Activated naive CD8-positive, alpha-beta T cell treated with anti-CD3 and anti-CD28 coated beads, Interleukin-2, amount 50 U/mL, for 24 hours (primary cell): ENCODE results near the gene PI4K2A.
"Not testable (repeated sequence)": the region's sequence is repeated elsewhere in the genome, so short reads cannot be mapped to it uniquely, and the experiment has no call there.

Source experiments
- ATAC-seq: fragments of 150-1000 bp; cut with Tn5 transposase; one replicate; pipeline ENCODE4 v1.10.0; 2021
- DNase-seq: peaks from one replicate; pipeline ENCODE4 v3.0.0; 2021
- H3K27ac Mint-ChIP-seq: one replicate; pipeline ENCODE4 v1.8.0; 2021; ENCODE audit warnings: mild to moderate bottlenecking, mixed read lengths
- H3K27me3 Mint-ChIP-seq: one replicate; pipeline ENCODE4 v1.8.0; 2021; ENCODE audit warnings: mixed read lengths
- H3K36me3 Mint-ChIP-seq: one replicate; pipeline ENCODE4 v1.8.0; 2021; ENCODE audit warnings: low read depth, mixed read lengths
- H3K4me1 Mint-ChIP-seq: one replicate; pipeline ENCODE4 v1.8.0; 2021; ENCODE audit warnings: mixed read lengths
- H3K4me3 Mint-ChIP-seq: one replicate; pipeline ENCODE4 v1.8.0; 2021; ENCODE audit warnings: mild to moderate bottlenecking, moderate library complexity, mixed read lengths
- H3K9me3 Mint-ChIP-seq: one replicate; pipeline ENCODE4 v1.8.0; 2021; ENCODE audit warnings: mixed read lengths

Gene PI4K2A

GRCh38 chr10:97698072-97698655, 57.7 kb downstream of the PI4K2A start:
- not testable (repeated sequence) for H3K4me1 Mint-ChIP-seq, H3K9me3 Mint-ChIP-seq, H3K27me3 Mint-ChIP-seq, DNase-seq, H3K27ac Mint-ChIP-seq, ATAC-seq, H3K36me3 Mint-ChIP-seq, H3K4me3 Mint-ChIP-seq

- Mint-ChIP-seq H3K9me3 (no peaks in the 10 kb centered on the region), H3K27me3 (peaks cover 5% of the 10 kb centered on the region), H3K27ac (no peak overlapping the region), H3K4me1 (no peaks in the 10 kb centered on the region), H3K36me3 (no peaks in the 10 kb centered on the region), H3K4me3 (no peak overlapping the region)
- ATAC-seq (peak; percentile 82), DNase-seq (peak; percentile 41)
Measured at GRCh38 chr10:97701438-97702069, 61.1 kb downstream of the PI4K2A start.

GRCh38 chr10:97703398-97704067, 63.1 kb downstream of the PI4K2A start:
- ATAC-seq (no peak), DNase-seq (no peak)
- H3K4me3 Mint-ChIP-seq: no peak overlapping the region
- no peak overlapping the region for H3K27ac Mint-ChIP-seq
- H3K36me3 Mint-ChIP-seq: no peaks in the 10 kb centered on the region
- H3K27me3 Mint-ChIP-seq: peaks cover 12% of the 10 kb centered on the region
- no peaks in the 10 kb centered on the region for H3K4me1 Mint-ChIP-seq
- H3K9me3 Mint-ChIP-seq: no peaks in the 10 kb centered on the region

- ATAC-seq (no peak), DNase-seq (no peak)
- peaks cover 16% of the 10 kb centered on the region for H3K27me3 Mint-ChIP-seq
- no peaks in the 10 kb centered on the region for H3K9me3 Mint-ChIP-seq
- no peak overlapping the region for H3K4me3 Mint-ChIP-seq
- H3K27ac Mint-ChIP-seq: no peak overlapping the region
- no peaks in the 10 kb centered on the region for H3K4me1 Mint-ChIP-seq
- H3K36me3 Mint-ChIP-seq: no peaks in the 10 kb centered on the region
Measured at GRCh38 chr10:97704341-97704740, 63.9 kb downstream of the PI4K2A start.

- no peak for ATAC-seq
- no peaks in the 10 kb centered on the region for H3K9me3 Mint-ChIP-seq
- H3K4me1 Mint-ChIP-seq: no peaks in the 10 kb centered on the region
- H3K4me3 Mint-ChIP-seq: no peak overlapping the region
- H3K27ac Mint-ChIP-seq: no peak overlapping the region
- H3K36me3 Mint-ChIP-seq: no peaks in the 10 kb centered on the region
- peaks cover 21% of the 10 kb centered on the region for H3K27me3 Mint-ChIP-seq
- no peak for DNase-seq
Measured at GRCh38 chr10:97705006-97705670, 64.7 kb downstream of the PI4K2A start.

GRCh38 chr10:97707134-97707861, 66.8 kb downstream of the PI4K2A start:
- Mint-ChIP-seq H3K4me1 (no peaks in the 10 kb centered on the region), H3K27me3 (peaks cover 29% of the 10 kb centered on the region), H3K36me3 (no peaks in the 10 kb centered on the region), H3K9me3 (no peaks in the 10 kb centered on the region), H3K27ac (no peak overlapping the region), H3K4me3 (no peak overlapping the region)
- ATAC-seq (no peak), DNase-seq (no peak)

GRCh38 chr10:97708167-97708566, 67.7 kb downstream of the PI4K2A start:
- ATAC-seq (no peak), DNase-seq (no peak)
- H3K4me3 Mint-ChIP-seq: no peak overlapping the region
- peaks cover 34% of the 10 kb centered on the region for H3K27me3 Mint-ChIP-seq
- H3K4me1 Mint-ChIP-seq: peaks cover 4% of the 10 kb centered on the region
- no peak overlapping the region for H3K27ac Mint-ChIP-seq
- no peaks in the 10 kb centered on the region for H3K9me3 Mint-ChIP-seq
- no peaks in the 10 kb centered on the region for H3K36me3 Mint-ChIP-seq

GRCh38 chr10:97708976-97709946, 68.8 kb downstream of the PI4K2A start:
- ATAC-seq: no peak
- H3K9me3 Mint-ChIP-seq: no peaks in the 10 kb centered on the region
- no peak overlapping the region for H3K4me3 Mint-ChIP-seq
- DNase-seq: peak; percentile 48
- H3K36me3 Mint-ChIP-seq: no peaks in the 10 kb centered on the region
- peaks cover 7% of the 10 kb centered on the region for H3K4me1 Mint-ChIP-seq
- no peak overlapping the region for H3K27ac Mint-ChIP-seq
- peaks cover 36% of the 10 kb centered on the region for H3K27me3 Mint-ChIP-seq

GRCh38 chr10:97711640-97712572, 71.4 kb downstream of the PI4K2A start:
- Mint-ChIP-seq H3K36me3 (no peaks in the 10 kb centered on the region), H3K27me3 (peaks cover 39% of the 10 kb centered on the region), H3K9me3 (no peaks in the 10 kb centered on the region), H3K4me3 (peak overlapping the region; percentile 32), H3K4me1 (peaks cover 10% of the 10 kb centered on the region), H3K27ac (no peak overlapping the region)
- DNase-seq (no peak), ATAC-seq (no peak)

GRCh38 chr10:97713339-97713825, 72.9 kb downstream of the PI4K2A start, which contains the start of gene MARVELD1:
Gene MARVELD1, plus strand, starts transcription at chr10:97713730. Its CDS starts 147 bp downstream, at chr10:97713877.
- no peaks in the 10 kb centered on the region for H3K9me3 Mint-ChIP-seq
- DNase-seq (peak; percentile 24), ATAC-seq (no peak)
- H3K27ac Mint-ChIP-seq: peak within 1 kb of the TSS; percentile 86
- H3K4me1 Mint-ChIP-seq: peaks cover 10% of the 10 kb centered on the region
- peaks cover 37% of the 10 kb centered on the region for H3K27me3 Mint-ChIP-seq
- H3K36me3 Mint-ChIP-seq: no peaks in the 10 kb centered on the region
- H3K4me3 Mint-ChIP-seq: peak within 1 kb of the TSS; percentile 92

- Mint-ChIP-seq H3K27me3 (peaks cover 33% of the 10 kb centered on the region), H3K9me3 (no peaks in the 10 kb centered on the region), H3K27ac (peak overlapping the region; percentile 86), H3K4me3 (peak overlapping the region; percentile 92), H3K36me3 (no peaks in the 10 kb centered on the region), H3K4me1 (peaks cover 10% of the 10 kb centered on the region)
- peak; percentile 69 for ATAC-seq
- DNase-seq: peak; percentile 54
Measured at GRCh38 chr10:97713826-97714400, 73.4 kb downstream of the PI4K2A start.
